MM.1S (cell line): ENCODE data around the gene NCS1.

Experiments used
- DNase-seq: peaks from one replicate; pipeline ENCODE4 v3.0.0-alpha.2; 2015
- H2AFZ ChIP-seq: fragments of 300-600 bp; sonication (generic); 2 replicates; pipeline ENCODE4 v1.6.0; 2016; ENCODE audit warnings: antibody characterized with exemption, low read length
- H3F3A ChIP-seq: fragments of 300-600 bp; sonication (generic); 2 replicates; pipeline ENCODE4 v1.6.1; 2016; ENCODE audit warnings: mild to moderate bottlenecking, antibody characterized with exemption, low read length, moderate library complexity, mixed read lengths; ENCODE audit not compliant: insufficient read depth
- H3K27ac ChIP-seq: fragments of 300-600 bp; sonication (generic); 2 replicates; pipeline ENCODE4 v1.5.1; 2016; ENCODE audit warnings: mild to moderate bottlenecking, low read length
- H3K27me3 ChIP-seq: fragments of 300-600 bp; sonication (generic); replicated peaks from 2 replicates; pipeline ENCODE4 v1.6.0; 2016; ENCODE audit warnings: low read length; ENCODE audit not compliant: insufficient read depth
- H3K36me3 ChIP-seq: fragments of 300-600 bp; sonication (generic); replicated peaks from 2 replicates; pipeline ENCODE4 v1.6.1; 2016; ENCODE audit warnings: mild to moderate bottlenecking, low read length, mixed read lengths; ENCODE audit not compliant: insufficient read depth
- H3K4me1 ChIP-seq: fragments of 300-600 bp; sonication (generic); 2 replicates; pipeline ENCODE4 v1.6.1; 2016; ENCODE audit warnings: low read length, mixed read lengths
- H3K4me2 ChIP-seq: fragments of 300-600 bp; sonication (generic); 2 replicates; pipeline ENCODE4 v1.6.0; 2016; ENCODE audit warnings: low read depth, low read length
- H3K4me3 ChIP-seq: fragments of 300-600 bp; sonication (generic); 2 replicates; pipeline ENCODE4 v1.5.1; 2016; ENCODE audit warnings: low read length, mixed read lengths
- H3K79me2 ChIP-seq: fragments of 300-600 bp; sonication (generic); 2 replicates; pipeline ENCODE4 v1.6.1; 2016; ENCODE audit warnings: mixed run types, low read length, mixed read lengths
- H3K9ac ChIP-seq: fragments of 300-600 bp; sonication (generic); 2 replicates; pipeline ENCODE4 v1.6.1; 2016; ENCODE audit warnings: low read length, mixed read lengths
- H3K9me2 ChIP-seq: fragments of 300-600 bp; sonication (generic); replicated peaks from 2 replicates; pipeline ENCODE4 v1.6.1; 2016; ENCODE audit warnings: mild to moderate bottlenecking, low read length, mixed read lengths; ENCODE audit not compliant: insufficient read depth
- H3K9me3 ChIP-seq: fragments of 300-600 bp; sonication (generic); replicated peaks from 2 replicates; pipeline ENCODE4 v1.6.1; 2016; ENCODE audit warnings: mild to moderate bottlenecking, low read length, mixed read lengths; ENCODE audit not compliant: insufficient read depth
- H4K20me1 ChIP-seq: fragments of 300-600 bp; sonication (generic); 2 replicates; pipeline ENCODE4 v1.6.1; 2016; ENCODE audit warnings: mild to moderate bottlenecking, low read length, moderate library complexity, mixed read lengths; ENCODE audit not compliant: insufficient read depth
- CTCF ChIP-seq: fragments of 300-600 bp; sonication (generic); IDR thresholded peaks from 2 replicates; pipeline ENCODE4 v1.5.1; 2016; ENCODE audit warnings: antibody characterized with exemption, low read length, mixed read lengths
- EZH2 ChIP-seq: fragments of 300-600 bp; sonication (generic); optimal IDR thresholded peaks from 2 replicates; pipeline ENCODE3; 2017; ENCODE audit warnings: low read depth, mild to moderate bottlenecking, antibody characterized with exemption, low read length, mixed read lengths
- EZH2phosphoT487 ChIP-seq: fragments of 300-600 bp; sonication (generic); IDR thresholded peaks from 2 replicates; pipeline ENCODE4 v1.6.1; 2018; ENCODE audit warnings: antibody characterized with exemption, low read length

Gene NCS1

GRCh38 chr9:130175355-130175754, 3.2 kb downstream of the NCS1 start:
- Histone ChIP-seq H3K4me3 (no peak overlapping the region), H3K79me2 (no peaks in the 10 kb centered on the region), H4K20me1 (no peaks in the 10 kb centered on the region), H3K27ac (no peak overlapping the region), H3F3A (no peaks in the 10 kb centered on the region), H3K9me3 (no peaks in the 10 kb centered on the region), H3K9me2 (no peaks in the 10 kb centered on the region), H3K4me2 (no peak overlapping the region), H2AFZ (no peak overlapping the region), H3K9ac (no peak overlapping the region), H3K4me1 (no peaks in the 10 kb centered on the region), H3K27me3 (peaks cover 86% of the 10 kb centered on the region), H3K36me3 (no peaks in the 10 kb centered on the region)
- TF ChIP-seq EZH2phosphoT487, result no peak
- TF ChIP-seq EZH2, result no peak
- no peak for TF ChIP-seq CTCF
- no peak for DNase-seq

- no peak overlapping the region for H3K4me2 ChIP-seq
- no peak overlapping the region for H3K27ac ChIP-seq
- peaks cover 86% of the 10 kb centered on the region for H3K27me3 ChIP-seq
- H3F3A ChIP-seq, result no peaks in the 10 kb centered on the region
- no peaks in the 10 kb centered on the region for H3K79me2 ChIP-seq
- no peaks in the 10 kb centered on the region for H4K20me1 ChIP-seq
- H3K4me1 ChIP-seq, result no peaks in the 10 kb centered on the region
- no peaks in the 10 kb centered on the region for H3K36me3 ChIP-seq
- TF ChIP-seq CTCF, result no peak
- no peaks in the 10 kb centered on the region for H3K9me2 ChIP-seq
- H3K9ac ChIP-seq, result no peak overlapping the region
- DNase-seq, result no peak
- no peaks in the 10 kb centered on the region for H3K9me3 ChIP-seq
- no peak overlapping the region for H3K4me3 ChIP-seq
- H2AFZ ChIP-seq, result no peak overlapping the region
Measured at GRCh38 chr9:130176760-130177159, 4.6 kb downstream of the NCS1 start.

GRCh38 chr9:130177898-130178805, 5.9 kb downstream of the NCS1 start:
- H3K36me3 ChIP-seq, result no peaks in the 10 kb centered on the region
- H3K27ac ChIP-seq, result no peak overlapping the region
- TF ChIP-seq CTCF (no peak), EZH2 (no peak), EZH2phosphoT487 (no peak)
- H3K27me3 ChIP-seq, result peaks cover 93% of the 10 kb centered on the region
- no peaks in the 10 kb centered on the region for H3K9me2 ChIP-seq
- H3K4me2 ChIP-seq, result no peak overlapping the region
- H4K20me1 ChIP-seq, result no peaks in the 10 kb centered on the region
- H3K4me1 ChIP-seq, result no peaks in the 10 kb centered on the region
- DNase-seq, result no peak
- no peaks in the 10 kb centered on the region for H3K79me2 ChIP-seq
- no peaks in the 10 kb centered on the region for H3K9me3 ChIP-seq
- H3K4me3 ChIP-seq, result no peak overlapping the region
- no peak overlapping the region for H2AFZ ChIP-seq
- H3F3A ChIP-seq, result no peaks in the 10 kb centered on the region
- H3K9ac ChIP-seq, result no peak overlapping the region
